ENCODE results near the gene ASTL.

The ASTL gene

GRCh38 chr2:96140941-96141623 is 2.8 kb upstream of the ASTL start:
- no peak for TF ChIP-seq CTCF (IDR thresholded peaks at IDR 0.05; ENCODE audit: low read depth, low read length, missing control alignments)
- no peak for DNase-seq (ENCODE audit: low read depth)
- H3K4me3 ChIP-seq (ENCODE audit: low read depth, low read length), result no peak overlapping the region

GRCh38 chr2:96139181-96139758 is 968 bp upstream of the ASTL start:
- no peak for DNase-seq (ENCODE audit: low read depth)
- no peak overlapping the region for H3K4me3 ChIP-seq (ENCODE audit: low read depth, low read length)
- no peak for TF ChIP-seq CTCF (IDR thresholded peaks at IDR 0.05; ENCODE audit: low read depth, low read length, missing control alignments)

GRCh38 chr2:96137321-96138178 is 752 bp downstream of the ASTL start:
- DNase-seq (ENCODE audit: low read depth), result no peak
- no peak overlapping the region for H3K4me3 ChIP-seq (ENCODE audit: low read depth, low read length)
- no peak for TF ChIP-seq CTCF (IDR thresholded peaks at IDR 0.05; ENCODE audit: low read depth, low read length, missing control alignments)

- H3K4me3 ChIP-seq (ENCODE audit: low read depth, low read length), result no peak overlapping the region
- TF ChIP-seq CTCF (IDR thresholded peaks at IDR 0.05; ENCODE audit: low read depth, low read length, missing control alignments), result no peak
- no peak for DNase-seq (ENCODE audit: low read depth)
These were observed 2.1 kb downstream of the ASTL start for GRCh38 chr2:96136129-96136720.

- no peak for DNase-seq (ENCODE audit: low read depth)
- no peak overlapping the region for H3K4me3 ChIP-seq (ENCODE audit: low read depth, low read length)
- TF ChIP-seq CTCF (IDR thresholded peaks at IDR 0.05; ENCODE audit: low read depth, low read length, missing control alignments), result no peak
These were observed 2.7 kb downstream of the ASTL start for GRCh38 chr2:96135621-96136020.

GRCh38 chr2:96135171-96135570 is 3.1 kb downstream of the ASTL start:
- no peak for TF ChIP-seq CTCF (IDR thresholded peaks at IDR 0.05; ENCODE audit: low read depth, low read length, missing control alignments)
- no peak for DNase-seq (ENCODE audit: low read depth)
- H3K4me3 ChIP-seq (ENCODE audit: low read depth, low read length), result no peak overlapping the region
